ENCODE measurements around the gene NALCN.

The NALCN gene

DNA sequence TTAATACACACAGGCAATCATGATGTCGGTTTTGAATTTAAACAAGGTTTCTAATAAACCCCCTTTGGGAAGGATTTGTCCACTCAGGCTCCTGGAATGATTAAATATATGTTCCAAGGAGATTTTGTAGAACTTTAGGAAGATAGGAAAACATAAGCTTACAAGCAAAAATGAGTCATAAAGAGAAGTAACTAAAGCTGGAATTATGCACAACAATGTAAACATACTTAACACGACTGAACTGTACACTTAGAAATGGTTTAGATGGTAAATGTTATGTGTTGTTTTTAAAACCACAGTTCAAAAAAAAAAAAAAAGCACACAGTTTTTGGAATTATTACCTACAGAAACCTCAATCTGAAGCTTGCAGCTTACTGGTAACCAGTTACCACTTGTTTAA is 304.4 kb downstream of the NALCN start:
- no peak for DNase-seq

DNA sequence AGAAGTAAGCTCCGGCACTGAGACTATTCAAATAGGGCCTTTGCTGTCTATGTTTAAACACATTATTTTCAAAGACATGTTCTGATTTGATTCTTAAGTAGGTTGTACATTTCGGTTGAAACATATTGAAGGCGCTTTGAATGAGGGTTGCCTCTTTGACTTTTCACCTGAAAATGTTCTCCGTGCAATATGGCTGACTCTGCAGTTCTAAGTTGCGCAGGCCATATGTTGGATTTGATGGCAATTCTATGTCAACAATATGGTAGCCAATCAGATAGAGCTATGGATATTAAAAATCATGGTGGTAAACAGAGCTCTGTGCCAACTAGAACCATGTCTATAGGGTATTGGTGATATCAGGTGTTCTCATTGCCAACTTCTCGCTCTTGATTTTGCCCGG is 307.3 kb downstream of the NALCN start:
- no peak for DNase-seq

DNA sequence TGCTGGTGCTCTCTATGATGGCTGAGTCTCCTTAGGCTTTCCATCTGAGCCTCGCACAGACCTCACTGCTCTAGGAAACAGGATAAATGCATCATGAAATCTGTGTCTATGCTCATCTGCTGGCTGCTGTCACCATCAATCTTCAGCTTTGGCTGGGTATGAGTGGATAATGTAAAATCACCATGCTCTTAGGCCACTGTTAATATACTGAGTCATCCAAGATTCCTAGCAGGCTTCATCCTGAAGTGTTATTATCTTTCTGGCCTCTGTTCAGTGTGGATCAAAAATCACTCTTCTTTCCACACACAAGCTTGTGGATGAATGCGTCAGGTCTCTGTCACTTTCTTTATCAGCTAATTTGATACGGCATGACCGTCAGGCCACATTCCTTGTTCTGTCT is 317.4 kb downstream of the NALCN start:
- no peak for DNase-seq

DNA sequence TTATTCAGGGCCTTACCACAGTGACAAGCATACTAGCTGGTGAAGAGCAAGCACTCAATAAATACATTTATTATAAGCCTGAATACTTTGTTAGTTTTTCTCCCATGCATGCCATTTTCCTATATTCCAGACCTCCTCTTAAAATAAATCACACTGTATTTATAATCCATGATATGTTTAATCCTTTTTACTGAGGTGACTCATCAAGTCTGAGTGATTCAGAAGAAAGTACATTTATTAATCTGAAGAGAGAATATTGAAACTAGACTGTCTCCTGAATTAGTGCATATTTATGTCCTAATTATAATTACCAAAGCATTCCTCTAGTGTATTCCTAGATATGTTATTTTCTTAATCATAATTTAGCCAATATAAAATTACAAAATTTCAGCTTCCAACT is 323.3 kb downstream of the NALCN start:
- DNase-seq: no peak

DNA sequence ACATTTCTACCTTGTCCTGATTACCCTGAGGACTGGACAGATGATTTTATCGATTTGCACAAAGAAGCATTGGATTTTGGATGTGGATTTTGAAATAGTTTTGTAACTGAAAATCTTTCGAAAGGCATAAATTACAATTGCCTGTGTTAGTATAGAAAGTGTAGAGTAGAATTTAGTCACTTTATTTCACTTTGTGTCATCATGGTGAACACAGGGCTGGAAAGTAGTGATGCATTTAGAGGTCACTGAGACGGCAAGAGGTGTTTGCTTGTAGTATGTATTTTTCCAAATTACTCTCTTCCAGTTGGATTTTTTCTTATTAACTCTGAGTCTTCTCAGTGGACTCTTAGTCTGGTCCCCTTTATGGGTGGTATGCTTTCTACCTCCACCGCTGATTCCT is 326.0 kb downstream of the NALCN start:
- DNase-seq: peak; percentile 6

DNA sequence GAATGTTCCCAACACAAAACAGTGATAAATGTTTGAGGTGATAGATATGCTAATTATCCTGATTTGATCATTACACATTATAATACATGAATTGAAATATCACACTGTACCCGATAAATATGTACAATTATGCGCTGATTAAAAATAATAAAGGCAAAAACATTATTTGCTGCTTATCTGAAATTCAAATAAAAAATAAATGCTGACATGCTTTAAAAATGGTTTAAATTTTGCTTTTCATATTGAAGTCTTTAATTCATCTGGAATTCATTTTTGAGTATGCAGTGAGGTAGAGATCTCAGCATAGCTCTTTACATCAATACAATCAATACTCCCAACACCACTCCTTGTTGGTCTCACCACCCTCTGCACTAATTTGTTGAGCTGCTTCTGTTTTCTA is 330.8 kb downstream of the NALCN start:
- no peak for DNase-seq

DNA sequence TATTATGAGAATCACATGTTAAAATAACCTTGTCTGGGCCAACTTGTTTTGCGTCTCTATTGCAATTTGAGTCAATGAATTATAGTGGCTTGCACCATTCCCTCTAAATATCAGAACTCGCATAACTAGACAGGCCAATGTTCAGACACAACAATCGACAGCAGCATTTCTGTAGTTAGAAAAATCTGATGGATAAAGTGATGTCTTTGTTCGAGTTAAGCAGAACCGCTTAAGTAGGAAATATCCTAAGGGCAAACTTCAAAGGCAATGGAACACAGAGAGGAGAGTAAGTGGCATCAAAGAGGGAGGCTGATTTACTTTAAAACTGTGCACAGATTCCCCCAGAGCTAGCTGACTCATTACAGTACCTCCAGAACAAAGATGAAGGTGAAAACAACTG is 333.9 kb downstream of the NALCN start:
- DNase-seq: no peak

GRCh38 chr13:101080616-101081015 is 335.7 kb downstream of the NALCN start:
- no peak for DNase-seq

DNA sequence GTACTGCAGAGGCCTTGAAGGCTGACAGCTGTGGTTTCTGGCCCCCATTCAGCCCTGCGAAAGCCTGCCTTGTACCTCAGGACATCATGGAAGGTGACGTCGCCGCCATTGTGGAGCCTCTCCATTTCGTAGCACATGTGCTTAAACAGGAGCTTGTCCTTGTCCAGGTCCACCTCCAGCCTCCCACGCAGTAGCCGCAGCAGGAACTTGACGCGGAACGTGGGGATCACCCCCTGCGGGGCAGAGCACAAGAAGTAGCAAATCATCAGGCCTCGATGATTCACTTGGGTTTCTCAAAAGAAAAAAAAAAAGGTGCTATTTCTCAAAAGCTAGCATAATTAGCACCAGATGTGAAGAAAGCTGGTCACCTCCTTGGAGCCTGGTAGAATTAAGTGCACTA is 351.0 kb downstream of the NALCN start:
- no peak for DNase-seq

DNA sequence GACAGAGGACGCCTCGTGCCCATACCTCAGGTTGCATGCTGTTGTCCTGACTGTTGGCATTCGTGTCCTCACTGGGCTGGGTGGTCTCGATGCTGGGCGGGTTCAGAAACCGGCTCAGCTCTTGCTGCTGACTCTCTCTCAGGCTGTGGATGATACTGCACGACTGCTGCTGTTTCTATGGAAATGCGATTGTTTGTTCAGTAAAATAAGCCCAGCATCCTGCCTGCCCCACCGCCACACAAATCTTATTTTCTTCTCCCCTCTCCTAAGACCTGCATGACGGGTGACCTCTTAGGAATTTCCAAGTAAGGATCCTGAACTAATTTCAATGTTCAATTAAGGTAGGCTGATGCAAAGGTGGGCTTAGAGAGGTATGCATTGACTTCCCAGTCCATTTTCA is 356.5 kb downstream of the NALCN start:
- DNase-seq: no peak

GRCh38 chr13:101058841-101059240 is 357.5 kb downstream of the NALCN start:
- no peak for DNase-seq

- DNase-seq: no peak
These were observed 362.8 kb downstream of the NALCN start for GRCh38 chr13:101053301-101054093.

- DNase-seq: no peak
These were observed 367.0 kb downstream of the NALCN start for GRCh38 chr13:101049166-101049850.

GRCh38 chr13:101036546-101036945 is 379.8 kb downstream of the NALCN start:
- DNase-seq: no peak

- no peak for DNase-seq
These were observed 381.1 kb downstream of the NALCN start for GRCh38 chr13:101035119-101035620.

GRCh38 chr13:101026736-101027398 is 389.4 kb downstream of the NALCN start:
- no peak for DNase-seq

- DNase-seq: no peak
These were observed 390.0 kb downstream of the NALCN start for GRCh38 chr13:101026328-101026727.

GRCh38 chr13:101025925-101026324 is 390.4 kb downstream of the NALCN start:
- DNase-seq: no peak

- no peak for DNase-seq
These were observed 390.8 kb downstream of the NALCN start for GRCh38 chr13:101025519-101025918.

- no peak for DNase-seq
These were observed 397.2 kb downstream of the NALCN start for GRCh38 chr13:101019126-101019525.

DNA sequence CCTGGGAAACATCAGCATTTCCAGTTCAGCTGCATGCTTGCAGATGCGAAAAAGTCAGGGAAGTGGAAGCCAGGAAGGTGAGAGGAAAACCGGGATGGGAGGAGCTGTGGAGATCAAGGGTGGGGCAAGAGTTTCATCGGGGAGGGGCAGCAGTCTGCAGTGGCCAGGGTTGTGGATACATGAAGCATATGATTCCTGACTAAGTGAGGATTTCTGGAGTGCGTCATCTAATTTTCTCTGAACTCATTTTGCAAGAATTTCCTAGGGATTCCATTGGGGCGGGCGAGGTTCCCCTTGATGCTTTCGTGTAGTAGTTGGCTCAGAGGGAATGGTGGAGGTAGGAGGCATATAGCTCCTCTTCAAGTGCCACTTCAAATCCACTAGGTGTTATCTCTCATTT is 397.6 kb downstream of the NALCN start:
- DNase-seq: no peak

DNA sequence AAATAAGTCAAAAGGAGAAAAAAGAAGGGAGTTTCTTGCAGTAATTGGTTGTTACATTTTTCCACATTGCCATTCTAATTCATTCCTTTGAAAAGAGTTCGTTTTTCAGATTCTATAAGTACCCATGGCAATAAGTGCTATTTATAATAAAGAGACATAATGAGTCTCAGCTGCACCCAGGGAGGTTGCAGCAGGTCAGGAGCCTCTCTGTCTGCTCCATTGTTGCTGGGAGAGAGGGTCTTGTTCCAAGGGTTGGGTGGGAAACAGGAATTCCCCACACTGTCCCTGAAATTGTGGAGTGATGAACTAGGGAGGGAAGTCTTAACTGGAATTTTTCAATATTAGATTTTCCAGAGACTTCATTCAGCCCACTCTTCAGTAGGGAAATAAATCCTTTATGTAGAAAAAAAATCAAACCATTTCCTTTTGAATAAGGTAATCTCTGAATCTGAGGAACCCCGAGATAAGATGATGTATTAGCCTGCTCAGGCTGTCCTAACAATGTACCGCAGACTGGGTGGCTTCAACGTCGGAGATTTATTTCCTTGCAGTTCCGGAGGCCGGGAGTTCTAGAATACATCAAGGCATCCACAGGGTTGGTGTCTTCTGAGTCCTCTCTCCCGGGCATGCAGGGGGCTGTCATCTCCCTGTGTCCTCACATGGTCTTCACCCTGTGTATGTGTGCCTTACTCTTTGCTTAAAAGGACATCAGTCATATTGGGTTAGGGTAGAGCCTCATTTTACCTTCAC is 399.0 kb downstream of the NALCN start:
- no peak for DNase-seq

- no peak for DNase-seq
These were observed 399.8 kb downstream of the NALCN start for GRCh38 chr13:101016475-101016874.
